ENCODE measurements around the gene CDH22. TPM values are rescaled to one million over a fixed set of nuclear protein-coding genes. Genes with fewer than 3 reads are reported as not detected.

Gene CDH22
- total RNA-seq, 1 donor from 2014 or later, result 0.09 TPM

- DNase-seq (no peak), ATAC-seq (ENCODE audit: low read depth) (no peak)
- no peak overlapping the region for H3K4me3 Mint-ChIP-seq
- H3K27ac Mint-ChIP-seq, result no peak overlapping the region
- POLR2A ChIA-PET, result no interaction called here
- no peaks in the 10 kb centered on the region for H3K9me3 Mint-ChIP-seq
- no peaks in the 10 kb centered on the region for H3K36me3 Mint-ChIP-seq (ENCODE audit: low read depth)
- no peak for TF ChIP-seq CTCF (IDR thresholded peaks at IDR 0.05)
- H3K4me1 Mint-ChIP-seq, result peaks cover 12% of the 10 kb centered on the region
- CTCF ChIA-PET, result no interaction called here
- peaks cover 77% of the 10 kb centered on the region for H3K27me3 Mint-ChIP-seq
- intact Hi-C loops (cut with micrococcal nuclease), result no loop called here
Measured at GRCh38 chr20:46311039-46311650, 2.8 kb upstream of the CDH22 start.

- TF ChIP-seq CTCF (IDR thresholded peaks at IDR 0.05), result no peak
- Mint-ChIP-seq H3K27ac (no peak overlapping the region), H3K4me1 (peaks cover 12% of the 10 kb centered on the region), H3K36me3 (ENCODE audit: low read depth) (no peaks in the 10 kb centered on the region), H3K27me3 (peaks cover 73% of the 10 kb centered on the region), H3K4me3 (no peak overlapping the region), H3K9me3 (no peaks in the 10 kb centered on the region)
- no peak for DNase-seq
- ChIA-PET CTCF (no interaction called here), POLR2A (no interaction called here)
- intact Hi-C loops (cut with micrococcal nuclease), result loop anchor here (10.0 kb wide), 1 partner anchor 255 kb away; no protein-coding TSS in a partner anchor
- no peak for ATAC-seq (ENCODE audit: low read depth)
Measured at GRCh38 chr20:46309945-46310344, 1.6 kb upstream of the CDH22 start.

GRCh38 chr20:46307999-46308257 lies 370 bp downstream of the CDH22 start:
- ATAC-seq (ENCODE audit: low read depth), result no peak

GRCh38 chr20:46307139-46307998 lies 929 bp downstream of the CDH22 start:
- peak; percentile 87 for ATAC-seq (ENCODE audit: low read depth)
- Mint-ChIP-seq H3K27ac (no peak overlapping the region), H3K9me3 (no peaks in the 10 kb centered on the region), H3K4me3 (peak overlapping the region; percentile 16), H3K4me1 (peaks cover 11% of the 10 kb centered on the region), H3K36me3 (ENCODE audit: low read depth) (no peaks in the 10 kb centered on the region), H3K27me3 (peaks cover 67% of the 10 kb centered on the region)
- no peak for TF ChIP-seq CTCF (IDR thresholded peaks at IDR 0.05)
- ChIA-PET CTCF (interaction anchor here (0.7 to 2.0 kb wide), 14 partner anchors 8 to 374 kb away, joined by 3 to 16 read pairs (median 4); partner anchors contain the start of gene ELMO2), POLR2A (interaction anchor here (0.6 to 0.7 kb wide), 4 partner anchors 43 to 495 kb away, joined by 3 to 6 read pairs (median 3); partner anchors contain the start of genes ELMO2 and UBE2C)
- peak; percentile 61 for DNase-seq
- intact Hi-C loops (cut with micrococcal nuclease), result loop anchor here (1.0 to 10.0 kb wide), 4 partner anchors 42 to 257 kb away; no protein-coding TSS in a partner anchor

More at GRCh38 chr20:46307999-46308257, 370 bp downstream of the CDH22 start:
- DNase-seq, result peak; percentile 32
- intact Hi-C loops (cut with micrococcal nuclease), result loop anchor here (1.0 to 10.0 kb wide), 4 partner anchors 41 to 257 kb away; no protein-coding TSS in a partner anchor
- TF ChIP-seq CTCF (IDR thresholded peaks at IDR 0.05), result no peak
- H3K36me3 Mint-ChIP-seq (ENCODE audit: low read depth), result no peaks in the 10 kb centered on the region
- no peaks in the 10 kb centered on the region for H3K9me3 Mint-ChIP-seq
- CTCF ChIA-PET, result interaction anchor here (1.3 to 2.0 kb wide), 2 partner anchors 97 to 104 kb away, joined by 4 to 12 read pairs; no protein-coding TSS in a partner anchor
- no peak overlapping the region for H3K27ac Mint-ChIP-seq
- no peak overlapping the region for H3K4me3 Mint-ChIP-seq
- peaks cover 12% of the 10 kb centered on the region for H3K4me1 Mint-ChIP-seq
- H3K27me3 Mint-ChIP-seq, result peaks cover 64% of the 10 kb centered on the region
- POLR2A ChIA-PET, result no interaction called here

GRCh38 chr20:46306743-46307138 lies 1.6 kb downstream of the CDH22 start:
- ChIA-PET CTCF (interaction anchor here (0.7 to 2.0 kb wide), 14 partner anchors 8 to 374 kb away, joined by 3 to 16 read pairs (median 4); partner anchors contain the start of gene ELMO2), POLR2A (interaction anchor here (0.6 to 0.7 kb wide), 4 partner anchors 43 to 494 kb away, joined by 3 to 6 read pairs (median 3); partner anchors contain the start of genes ELMO2 and UBE2C)
- Mint-ChIP-seq H3K9me3 (no peaks in the 10 kb centered on the region), H3K27me3 (peaks cover 61% of the 10 kb centered on the region), H3K4me1 (peaks cover 5% of the 10 kb centered on the region), H3K27ac (no peak overlapping the region), H3K4me3 (peak overlapping the region; percentile 16), H3K36me3 (ENCODE audit: low read depth) (no peaks in the 10 kb centered on the region)
- ATAC-seq (ENCODE audit: low read depth), result no peak
- intact Hi-C loops (cut with micrococcal nuclease), result loop anchor here (1.0 to 10.0 kb wide), 4 partner anchors 43 to 258 kb away; no protein-coding TSS in a partner anchor
- no peak for DNase-seq
- TF ChIP-seq CTCF (IDR thresholded peaks at IDR 0.05), result no peak
